ENCODE measurements around the gene TXNDC12. TPM values are rescaled to one million over a fixed set of nuclear protein-coding genes. Genes with fewer than 3 reads are reported as not detected.
"Not testable (repeated sequence)": the region's sequence is repeated elsewhere in the genome, so short reads cannot be mapped to it uniquely, and the experiment has no call there.

TXNDC12 gene
- polyA plus RNA-seq, 2 of the 4 experiments (the other 2 are of a cell fraction): 59.7 to 65.2 TPM

GRCh38 chr1:52054496-52055065 lies 410 bp downstream of the TXNDC12 start (continued):
- no peak for TF ChIP-seq HMGXB4 (CRISPR knock-in tag; IDR thresholded peaks at IDR 0.05; ENCODE audit: borderline replicate concordance)
- no peak for TF ChIP-seq ATOH8 (CRISPR knock-in tag; IDR thresholded peaks at IDR 0.05; ENCODE audit: low read depth)
- no peak for TF ChIP-seq TFCP2L1 (CRISPR knock-in tag; IDR thresholded peaks at IDR 0.05)
- no peak for TF ChIP-seq RCOR1 (IDR thresholded peaks at IDR 0.05; ENCODE audit: low read depth, low read length)
- no peak for TF ChIP-seq POLR2A (IDR thresholded peaks at IDR 0.05; ENCODE audit: low read length)
- TF ChIP-seq CEBPB (IDR thresholded peaks at IDR 0.05): no peak

GRCh38 chr1:52053862-52054261 lies 1.1 kb downstream of the TXNDC12 start:
- peak overlapping the region; percentile 85 for H3K4me2 ChIP-seq
- no peak for FAIRE-seq
- peaks cover 19% of the 10 kb centered on the region for H3K4me1 ChIP-seq
- TF ChIP-seq GATA3 (IDR thresholded peaks at IDR 0.05; ENCODE audit: borderline replicate concordance): no peak
- no peak for TF ChIP-seq FOSB (CRISPR knock-in tag; IDR thresholded peaks at IDR 0.05)
- no peak for TF ChIP-seq POLR2A (IDR thresholded peaks at IDR 0.05; ENCODE audit: low read length)
- no peak for TF ChIP-seq MYC (IDR thresholded peaks at IDR 0.05; ENCODE audit: borderline replicate concordance, low read length)
- no peak for TF ChIP-seq HEYL (CRISPR knock-in tag; IDR thresholded peaks at IDR 0.05)
- TF ChIP-seq CTCF (IDR thresholded peaks at IDR 0.05): no peak
- no peak for TF ChIP-seq POLR2AphosphoS2 (conservative IDR thresholded peaks at IDR 0.05; ENCODE audit: low read length)
- no peak for TF ChIP-seq HOXA7 (CRISPR knock-in tag; IDR thresholded peaks at IDR 0.05)
- no peak for TF ChIP-seq E2F6 (IDR thresholded peaks at IDR 0.05; ENCODE audit: borderline replicate concordance, low read depth)
- no peak for TF ChIP-seq REST (IDR thresholded peaks at IDR 0.05)
- no peak for TF ChIP-seq ZNF302 (CRISPR knock-in tag; IDR thresholded peaks at IDR 0.05)
- TF ChIP-seq ZFP36 (IDR thresholded peaks at IDR 0.05; ENCODE audit: borderline replicate concordance, partially characterized antibody): no peak
- TF ChIP-seq JUNB (IDR thresholded peaks at IDR 0.05): no peak
- no peak for TF ChIP-seq HOXB5 (CRISPR knock-in tag; IDR thresholded peaks at IDR 0.05)
- TF ChIP-seq MAZ (IDR thresholded peaks at IDR 0.05; ENCODE audit: borderline replicate concordance, low read depth, low read length): no peak
- TF ChIP-seq NPAS2 (CRISPR knock-in tag; IDR thresholded peaks at IDR 0.05; ENCODE audit: borderline replicate concordance): no peak
- TF ChIP-seq RCOR1 (IDR thresholded peaks at IDR 0.05; ENCODE audit: low read depth, low read length): no peak
- no peak for TF ChIP-seq RNF2 (IDR thresholded peaks at IDR 0.05; ENCODE audit: borderline replicate concordance, low read depth)
- TF ChIP-seq HDAC2 (IDR thresholded peaks at IDR 0.05): no peak
- no peak for TF ChIP-seq CHD4 (IDR thresholded peaks at IDR 0.05; ENCODE audit: borderline replicate concordance)
- DNase-seq (ENCODE audit: low read depth in 1 of 2, low spot score in 1 of 2): no peak
- peak overlapping the region; percentile 85 for H3K4me3 ChIP-seq
- ChIA-PET CTCF (interaction anchor here (0.6 kb wide), 1 partner anchor 314 kb away, joined by 4 read pairs; no protein-coding TSS in a partner anchor), POLR2A (interaction anchor here (3.1 kb wide), 1 partner anchor 21 kb away, joined by 13 read pairs; the partner anchor contains the start of gene KTI12)
- WGBS (ENCODE audit: missing lambda C conversion rate): 92% methylated on average over 1 of the region's 1 CpG
- no peaks in the 10 kb centered on the region for H3K9me3 ChIP-seq
- ATAC-seq: no peak
- H3K27ac ChIP-seq: peak overlapping the region in 1 of 2 experiments; percentile 100; a peak in 3 of 6 replicates

GRCh38 chr1:52049337-52049736 lies 5.7 kb downstream of the TXNDC12 start:
- POLR2A ChIA-PET; FAIRE-seq; H3K9me3 ChIP-seq; DNase-seq (ENCODE audit: low read depth in 1 of 2, low spot score in 1 of 2); H3K4me1 ChIP-seq; H3K4me2 ChIP-seq; H3K4me3 ChIP-seq; H3K27ac ChIP-seq; ATAC-seq: not testable (repeated sequence)
- 95% methylated on average over 4 of the region's 4 CpGs for WGBS (ENCODE audit: missing lambda C conversion rate)
- CTCF ChIA-PET: interaction anchor here (1.1 kb wide), 1 partner anchor 153 kb away, joined by 3 read pairs; no protein-coding TSS in a partner anchor
